Measurements from ENCODE around the gene LAPTM4A.

The LAPTM4A gene

GRCh38 chr2:19990416-19990728 is 61.1 kb downstream of the LAPTM4A start:
- DNase-seq (ENCODE audit: extremely low spot score, insufficient read length, low read depth) (no peak), FAIRE-seq (no peak)

GRCh38 chr2:19989667-19990415 is 61.6 kb downstream of the LAPTM4A start, which contains the start of gene WDR35:
Gene WDR35 (minus strand): TSS chr2:19990105. CDS start chr2:19990015, 90 bp downstream.
- FAIRE-seq (peak; percentile 93), DNase-seq (ENCODE audit: extremely low spot score, insufficient read length, low read depth) (peak; percentile 96)

- DNase-seq (ENCODE audit: extremely low spot score, insufficient read length, low read depth), result no peak
- FAIRE-seq, result no peak
Observed at GRCh38 chr2:19989342-19989666, 62.1 kb downstream of the LAPTM4A start.

GRCh38 chr2:19988600-19988999 is 62.8 kb downstream of the LAPTM4A start:
- no peak for DNase-seq (ENCODE audit: extremely low spot score, insufficient read length, low read depth)
- FAIRE-seq, result no peak

GRCh38 chr2:19987936-19988335 is 63.5 kb downstream of the LAPTM4A start:
- peak; percentile 18 for DNase-seq (ENCODE audit: extremely low spot score, insufficient read length, low read depth)
- FAIRE-seq, result peak; percentile 85
